Amniotic epithelial cell (primary cell): Measurements from ENCODE around the gene LRMDA.

Source experiments
- DNase-seq: peaks from one replicate; pipeline ENCODE4 v3.0.0-alpha.2; 2010; ENCODE audit warnings: low read depth

LRMDA gene

DNA sequence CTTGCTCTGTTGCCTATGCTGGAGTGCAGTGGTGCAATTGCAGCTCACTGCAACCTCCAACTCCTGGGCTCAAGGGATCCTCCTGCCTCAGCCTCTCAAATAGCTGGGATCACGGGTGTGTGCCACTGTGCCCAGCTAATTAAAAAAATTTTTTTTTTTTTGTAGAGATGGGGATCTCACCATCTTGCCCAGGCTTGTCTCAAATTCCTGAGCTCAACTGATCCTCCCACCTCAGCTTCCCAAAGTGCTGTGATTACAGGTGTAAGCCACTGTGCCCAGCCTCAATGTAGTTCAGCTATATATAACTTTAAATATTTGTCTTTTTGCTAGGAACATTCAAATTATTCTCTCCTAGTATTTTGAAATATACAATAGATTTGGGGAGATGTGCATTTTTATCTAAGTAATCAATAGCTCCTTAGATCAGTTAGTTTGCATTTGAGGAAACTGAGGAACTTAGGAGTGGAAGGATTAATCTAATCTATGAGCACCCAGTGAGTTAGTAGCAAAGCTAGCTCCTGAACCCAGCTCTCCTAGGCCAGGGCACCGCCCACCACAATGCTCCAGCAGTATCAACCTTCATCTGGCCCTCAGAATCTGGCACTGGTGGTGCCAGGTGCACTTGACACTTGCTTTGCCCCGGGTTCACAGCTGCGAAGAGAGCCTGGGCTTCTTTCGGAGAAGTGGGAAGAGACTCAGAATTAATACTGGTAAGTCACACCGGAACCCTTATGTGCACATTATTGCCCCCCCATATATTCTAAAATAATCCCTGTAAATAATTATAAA lies 5.9 kb upstream of the LRMDA start:
- DNase-seq = no peak

DNA sequence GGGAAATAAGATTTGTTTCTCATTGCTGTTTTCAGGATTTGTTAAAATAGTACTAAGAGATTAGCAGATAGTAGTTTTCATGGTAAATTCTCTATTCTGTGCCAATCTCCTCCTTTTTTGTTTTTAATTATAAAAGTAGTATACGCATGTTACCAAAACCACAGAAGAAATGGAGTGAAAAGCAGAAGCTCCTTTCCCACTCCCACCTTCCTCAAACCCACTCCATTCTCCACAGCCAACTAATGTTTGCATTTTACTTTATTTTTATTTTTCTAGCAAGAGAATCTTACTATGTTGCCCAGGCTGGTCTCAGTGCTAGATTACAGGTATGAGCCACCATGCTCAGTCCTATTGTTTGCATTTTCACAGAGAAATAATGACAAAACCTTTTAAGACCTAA lies 4.5 kb upstream of the LRMDA start:
- DNase-seq = no peak

DNA sequence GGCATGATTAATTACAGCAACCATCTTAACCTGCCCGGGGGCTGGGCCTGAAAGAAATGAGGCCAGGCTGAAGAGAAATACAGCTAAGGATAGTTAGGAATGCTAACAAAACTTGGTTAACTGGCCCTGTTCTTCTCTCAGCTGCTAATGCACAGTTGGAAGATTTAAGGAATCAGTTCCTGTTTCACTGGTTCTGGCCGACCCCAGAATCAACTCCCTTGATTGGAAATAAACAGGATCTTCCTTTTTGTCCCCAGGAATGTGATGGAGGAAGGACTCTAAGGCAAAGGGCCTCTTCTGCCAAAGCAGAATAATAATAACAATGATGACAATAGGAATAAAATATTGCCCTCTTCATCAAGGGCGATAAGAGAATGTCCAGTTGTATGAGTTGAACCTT lies 3.5 kb upstream of the LRMDA start:
- DNase-seq = no peak

DNA sequence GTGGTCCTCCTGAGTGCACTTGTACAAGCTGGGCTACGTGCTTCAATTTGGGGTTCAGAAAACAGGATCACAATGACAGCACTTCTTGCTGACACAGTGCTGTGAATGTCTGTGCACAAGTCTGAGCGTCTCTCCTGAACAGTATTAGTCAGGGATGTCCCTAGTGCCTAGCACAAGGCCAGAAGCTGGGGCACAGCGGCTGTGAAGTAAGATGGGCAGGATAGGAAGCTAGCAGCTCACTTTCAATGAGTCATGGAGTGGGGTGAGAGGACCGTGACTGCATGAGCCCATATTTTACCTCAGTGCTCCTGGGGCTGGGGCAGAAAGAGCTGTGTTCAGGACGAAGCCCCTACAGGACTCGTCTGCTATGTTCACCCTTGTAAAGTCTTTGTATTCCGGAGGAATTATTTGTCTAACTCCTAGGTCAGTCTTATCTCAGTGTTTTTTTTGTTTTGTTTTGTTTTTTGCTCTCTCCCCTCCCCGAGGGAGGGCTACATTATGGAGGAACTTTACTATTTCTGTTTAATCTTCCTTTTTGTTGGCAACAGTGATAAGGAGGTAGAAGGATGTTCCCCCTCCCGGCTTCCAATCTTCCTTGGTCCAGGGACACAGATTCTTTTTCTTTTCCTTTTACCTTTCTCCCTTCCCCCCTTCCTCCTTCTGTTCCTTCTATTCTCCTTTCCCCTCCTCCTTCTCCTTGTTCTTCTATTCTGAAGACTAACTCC lies 2.8 kb upstream of the LRMDA start:
- peak; percentile 35 for DNase-seq

DNA sequence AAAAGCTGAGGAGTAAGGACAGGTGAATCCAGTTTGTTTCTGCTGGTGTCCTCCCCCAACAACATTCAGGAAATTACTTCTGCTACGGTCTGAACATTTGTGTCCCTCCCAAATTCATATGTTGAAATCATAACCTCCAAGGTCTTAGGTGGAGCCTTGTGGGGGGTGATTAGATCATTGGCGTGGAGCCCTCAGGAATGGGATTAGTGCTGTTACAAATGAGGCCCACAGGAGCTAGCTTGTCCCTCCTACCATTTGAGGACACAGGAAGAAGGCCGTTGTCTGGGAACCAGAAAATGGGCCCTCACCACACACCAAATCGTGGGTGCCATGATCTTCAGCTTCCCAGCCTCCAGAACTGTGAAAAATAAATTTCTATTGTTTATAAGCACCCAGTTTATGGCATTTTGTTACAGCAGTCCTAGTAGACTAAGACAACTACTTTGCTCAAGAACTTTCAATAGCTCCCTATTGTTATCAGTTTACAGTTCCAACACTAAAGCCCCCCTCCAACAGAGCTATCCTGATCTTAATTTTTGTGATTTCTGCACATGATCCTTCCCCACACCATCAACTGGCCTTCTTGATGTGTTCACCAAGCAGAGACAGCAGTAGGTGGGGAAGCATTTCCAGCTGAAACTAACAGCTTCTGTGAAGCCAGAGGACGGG lies 2.1 kb upstream of the LRMDA start:
- DNase-seq = no peak

DNA sequence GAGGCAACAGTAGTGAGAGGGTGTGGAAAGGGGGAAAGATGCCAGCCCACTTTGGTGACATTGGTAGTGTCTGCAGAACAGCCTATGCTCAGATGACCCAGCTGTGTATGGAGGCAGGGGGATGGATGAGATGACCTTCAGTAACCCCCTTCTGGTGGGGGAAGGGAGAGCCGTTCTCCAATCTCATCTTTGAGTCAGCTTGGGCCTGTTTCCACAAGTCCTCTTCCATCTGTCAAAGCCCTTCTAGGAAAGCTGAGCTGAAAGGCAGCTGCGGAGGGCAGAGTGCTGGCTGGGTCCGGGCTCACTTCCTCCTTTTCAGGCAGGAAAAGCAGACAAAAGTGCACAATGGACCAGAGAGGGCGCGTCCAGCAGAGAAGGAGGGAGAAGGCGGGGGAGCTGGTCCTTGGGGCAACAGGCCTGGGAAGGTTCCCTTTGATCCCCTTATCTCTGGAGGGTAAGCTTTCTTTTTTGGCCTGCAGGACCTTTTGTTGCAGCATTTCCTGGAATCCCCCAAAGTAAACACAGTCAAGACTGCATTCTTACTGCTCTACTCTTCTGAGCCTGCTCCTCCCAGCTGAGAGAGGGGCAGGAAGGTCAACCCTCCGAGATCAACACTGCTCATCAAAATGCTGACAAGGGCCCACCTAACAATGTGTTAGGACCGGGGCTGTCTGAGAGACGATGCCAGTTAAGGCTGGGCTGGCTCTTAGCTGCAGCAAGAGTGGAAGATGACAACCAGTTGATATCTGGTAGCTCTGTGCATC lies 1.2 kb upstream of the LRMDA start:
- peak; percentile 38 for DNase-seq

DNA sequence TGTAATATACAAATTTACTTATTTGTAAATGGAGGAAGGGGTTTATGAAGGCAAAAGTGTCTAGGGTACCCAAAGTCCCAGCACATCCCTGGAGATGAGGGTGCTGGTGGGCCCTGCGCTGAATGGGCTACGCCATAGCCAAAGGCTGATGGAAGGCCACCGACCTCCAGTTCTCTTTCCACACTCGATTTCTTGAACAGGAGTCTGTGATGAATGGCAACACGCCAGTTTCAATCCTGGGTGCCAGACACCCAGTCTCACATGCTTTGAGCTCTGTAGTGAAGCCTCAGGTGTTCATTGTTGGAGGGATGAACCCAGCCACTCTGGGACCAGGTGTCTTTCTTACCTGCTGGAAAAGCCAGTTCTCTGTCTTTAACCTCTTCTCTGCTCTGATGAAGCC lies 752 bp downstream of the LRMDA start:
- no peak for DNase-seq

DNA sequence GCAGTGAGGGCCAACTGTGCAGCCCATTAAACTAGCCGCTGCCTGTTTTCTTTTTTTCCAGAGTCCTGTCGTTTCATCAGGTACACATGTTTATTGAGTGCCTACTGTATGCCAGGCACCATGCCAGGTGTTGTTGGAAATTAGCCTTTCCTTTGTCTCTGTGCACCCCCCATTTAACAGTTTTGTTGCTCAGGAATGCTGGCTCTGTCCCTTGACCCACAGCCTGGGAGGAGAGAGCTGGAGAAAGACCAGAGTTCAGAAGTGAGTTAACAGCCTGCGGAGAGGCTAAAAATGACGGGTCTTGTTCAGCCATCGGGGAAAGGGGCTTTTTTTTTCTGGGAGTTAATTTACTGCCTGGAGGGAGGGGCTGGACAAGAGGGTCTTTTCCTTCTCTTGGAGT lies 1.3 kb downstream of the LRMDA start:
- no peak for DNase-seq

DNA sequence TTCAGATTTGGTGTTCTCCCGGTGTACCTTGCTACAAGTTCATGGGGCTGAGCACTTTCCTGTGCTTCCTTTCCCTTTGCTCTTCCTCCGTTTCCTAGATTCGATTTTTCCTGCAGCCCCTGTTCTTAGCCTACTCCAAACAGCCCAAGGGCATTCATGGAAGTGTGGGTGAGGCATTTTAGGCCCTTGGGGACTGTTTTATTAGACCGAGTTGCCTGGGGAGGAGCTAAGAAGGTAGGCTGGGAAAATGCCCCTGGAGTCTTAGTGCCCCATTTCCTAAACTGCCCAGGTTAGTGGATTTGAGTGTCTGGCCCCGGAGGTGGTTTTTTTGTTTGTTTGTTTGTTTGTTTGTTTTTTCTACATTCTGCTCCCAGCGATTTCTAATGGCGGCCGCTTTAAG lies 1.8 kb downstream of the LRMDA start:
- DNase-seq = no peak

DNA sequence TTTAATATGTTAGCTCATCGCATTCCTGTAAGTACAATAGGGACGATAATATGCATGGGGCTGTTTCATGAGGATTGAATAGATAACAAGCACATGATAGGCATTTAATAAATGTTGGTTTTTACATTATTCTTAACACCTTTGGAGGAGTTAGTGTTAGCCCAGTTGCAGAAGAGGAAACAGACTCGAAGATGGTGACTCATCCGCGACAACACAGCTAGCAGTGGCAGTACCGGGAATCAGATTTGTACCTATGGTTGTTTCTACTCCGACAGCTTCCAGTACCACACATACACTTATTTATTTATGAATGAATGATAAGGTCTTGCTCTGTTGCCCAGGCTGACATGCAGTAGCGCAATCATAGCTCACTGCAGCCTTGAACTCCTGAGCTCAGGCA lies 2.9 kb downstream of the LRMDA start:
- DNase-seq = no peak

DNA sequence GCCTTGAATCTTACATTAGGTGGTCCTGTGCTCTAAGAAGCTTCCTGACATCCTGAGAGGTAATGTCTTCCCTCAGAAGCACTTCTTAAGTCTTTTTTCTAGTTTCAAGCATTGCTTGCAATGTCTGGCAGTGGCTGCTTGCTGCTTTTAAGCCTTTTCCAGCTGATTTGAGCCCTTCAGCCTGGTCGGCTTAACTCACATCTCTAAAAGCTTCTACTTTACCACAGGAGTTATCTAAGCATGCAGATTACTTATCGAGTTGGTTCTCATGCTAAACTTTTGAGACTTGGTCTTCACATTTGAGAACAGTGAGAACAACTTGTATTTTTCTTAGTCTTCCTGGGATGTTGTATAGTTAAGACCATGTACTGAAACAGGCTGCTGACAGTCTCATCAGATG lies 3.9 kb downstream of the LRMDA start:
- DNase-seq = no peak

DNA sequence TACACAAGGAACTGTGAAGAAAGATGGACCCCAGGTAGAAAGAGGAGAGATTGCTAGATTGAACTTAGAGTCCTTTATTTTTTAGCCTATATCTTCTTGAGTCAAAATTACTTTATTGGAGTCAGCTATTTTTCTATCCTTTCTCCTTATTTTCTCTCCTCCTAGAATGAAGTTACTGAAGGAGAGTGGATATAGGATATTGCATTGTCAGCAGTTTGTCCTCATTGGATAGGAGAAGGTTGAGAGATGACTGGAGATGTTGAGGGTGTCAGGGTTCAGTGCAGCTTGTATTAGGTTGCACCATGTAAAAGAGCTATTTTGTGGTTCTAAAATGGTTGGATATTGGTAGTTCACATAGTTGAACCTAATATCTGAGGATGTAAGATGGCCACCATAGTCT lies 5.5 kb downstream of the LRMDA start:
- no peak for DNase-seq

DNA sequence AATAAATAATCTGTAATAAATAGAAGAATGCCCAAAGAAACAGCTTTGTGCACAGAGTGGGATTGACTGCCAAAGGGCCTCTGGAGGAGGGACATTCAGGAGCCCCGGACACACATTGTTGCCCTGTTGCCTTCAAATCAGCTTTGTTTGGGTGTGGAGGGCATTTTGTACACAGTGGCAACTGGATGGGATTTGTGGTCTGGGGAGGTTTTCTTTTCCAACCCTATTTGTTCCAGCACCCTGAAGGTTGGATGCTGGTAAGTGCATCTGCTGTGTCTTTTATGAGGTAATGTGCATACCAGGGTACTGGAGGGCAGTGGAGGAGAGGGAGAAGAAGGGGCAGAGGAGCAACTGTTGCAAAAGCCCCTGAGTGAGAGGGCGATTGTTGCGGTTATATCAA lies 6.3 kb downstream of the LRMDA start:
- DNase-seq = no peak

DNA sequence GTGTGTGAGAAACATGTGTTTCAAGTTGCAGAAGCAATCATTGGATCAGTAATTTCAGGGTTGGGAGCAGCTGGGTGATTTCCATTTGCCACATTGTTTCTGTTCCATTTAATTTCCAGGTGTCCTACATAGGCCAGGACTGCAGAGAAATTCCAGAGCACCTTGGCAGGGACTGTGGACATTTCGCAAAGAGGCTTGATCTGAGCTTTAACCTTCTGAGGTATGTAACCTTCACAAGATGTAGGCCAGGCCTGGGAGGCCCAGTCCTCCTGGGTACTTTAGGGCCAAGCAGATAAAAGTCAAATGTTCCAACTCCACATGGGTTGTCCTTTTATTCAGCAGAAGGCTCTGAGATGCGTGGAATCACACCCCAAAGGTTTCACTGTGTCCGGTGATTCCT lies 6.9 kb downstream of the LRMDA start:
- DNase-seq = no peak

DNA sequence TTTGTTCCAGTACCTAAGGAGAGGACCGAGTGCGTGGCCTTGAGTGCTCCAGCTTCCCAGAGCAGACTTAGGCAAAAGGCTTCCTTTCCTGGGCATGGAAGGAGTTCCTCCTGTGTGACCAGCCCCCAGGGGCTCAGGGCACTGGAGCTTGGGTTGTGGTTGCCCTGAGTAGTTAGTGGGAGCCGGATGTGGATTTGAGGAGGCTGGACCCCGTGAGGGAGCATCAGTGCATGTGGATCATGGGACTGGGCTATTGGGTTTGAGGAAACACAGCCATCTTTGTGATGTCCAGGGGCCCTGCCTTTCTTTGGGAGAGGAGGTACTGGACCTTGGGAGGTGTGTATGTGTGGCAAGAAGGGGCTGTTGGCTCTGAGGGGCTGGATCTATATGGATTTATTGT lies 8.4 kb downstream of the LRMDA start:
- no peak for DNase-seq

DNA sequence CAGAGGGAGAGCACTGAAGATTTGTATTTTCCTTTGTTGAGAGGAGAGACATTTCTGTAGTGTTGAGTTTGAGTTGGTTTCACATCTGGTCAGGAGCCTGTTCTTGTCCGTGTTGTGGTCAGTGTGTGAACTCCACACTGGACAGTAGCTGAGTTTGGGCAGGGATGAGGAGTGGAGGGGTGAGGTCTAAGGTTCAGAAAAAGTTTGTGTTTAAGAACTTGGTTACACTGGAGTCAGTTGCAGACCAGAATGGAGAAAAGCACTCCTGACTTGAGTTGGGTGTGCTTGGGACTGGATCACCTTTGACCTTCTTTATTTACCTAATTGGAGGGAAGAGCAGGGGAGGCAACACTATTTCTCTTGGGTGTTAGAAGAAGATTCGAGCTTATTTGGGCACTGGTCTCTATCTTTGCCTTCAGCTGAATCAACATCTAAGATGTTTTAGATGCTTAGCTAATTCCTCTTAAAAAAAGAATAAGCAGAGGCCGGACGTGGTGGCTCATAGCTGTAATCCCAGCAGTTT lies 8.9 kb downstream of the LRMDA start:
- DNase-seq = no peak

DNA sequence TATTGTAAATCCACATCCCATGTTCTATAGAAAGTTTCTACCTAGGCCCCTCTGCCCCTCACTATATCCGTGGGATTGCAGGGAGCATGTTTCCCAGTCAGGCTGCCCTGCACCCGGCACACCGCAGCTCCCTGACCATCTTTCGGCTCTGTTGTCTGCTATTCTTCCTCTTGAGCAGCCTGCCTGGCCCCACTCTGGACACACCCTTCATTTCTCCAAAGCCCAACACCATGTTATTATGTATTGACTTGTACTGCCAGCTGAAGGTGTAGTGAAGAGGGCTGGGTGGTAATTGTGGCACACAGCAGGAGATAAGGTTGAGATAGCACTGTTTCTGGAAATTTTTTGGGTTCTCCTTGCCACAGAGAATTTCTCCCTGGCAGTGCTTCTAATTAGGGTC lies 9.8 kb downstream of the LRMDA start:
- no peak for DNase-seq

DNA sequence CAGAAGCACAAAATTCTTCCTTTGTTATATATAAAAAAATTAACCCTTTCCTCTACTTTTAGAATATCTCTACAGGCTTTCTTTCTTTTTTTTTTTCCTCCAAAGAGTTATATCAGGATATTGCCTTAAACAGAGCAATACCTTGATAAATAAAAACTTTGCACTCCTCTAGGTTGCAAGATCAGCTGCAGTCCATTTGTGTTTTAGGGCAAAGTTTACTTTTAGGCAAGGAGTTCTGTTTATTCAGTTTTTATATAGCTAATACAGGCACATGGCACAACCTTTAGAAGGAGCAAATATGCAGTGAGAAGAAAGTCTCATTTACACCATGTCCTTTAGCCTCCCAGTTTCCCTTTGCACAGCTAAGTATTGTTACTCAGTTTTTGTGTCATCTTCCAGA lies 10.3 kb downstream of the LRMDA start:
- DNase-seq = no peak

DNA sequence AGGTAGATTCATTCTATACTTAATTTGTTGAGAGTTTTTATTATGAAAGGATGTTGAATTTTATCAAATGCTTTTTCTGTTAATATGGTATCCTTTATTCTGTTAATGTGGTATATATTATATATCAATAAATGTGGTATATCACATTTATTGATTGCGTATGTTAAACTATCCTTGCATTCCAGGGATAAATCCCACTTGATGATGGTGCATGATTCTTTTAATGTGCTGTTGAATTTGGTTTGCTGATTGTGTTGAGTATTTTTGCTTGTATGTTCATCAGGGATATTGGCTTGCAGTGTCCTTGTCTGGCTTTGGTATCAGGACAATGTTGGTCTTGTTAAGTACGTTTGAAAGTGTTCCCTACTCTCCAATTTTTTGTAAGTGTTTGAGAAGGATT lies 11.9 kb downstream of the LRMDA start:
- no peak for DNase-seq

DNA sequence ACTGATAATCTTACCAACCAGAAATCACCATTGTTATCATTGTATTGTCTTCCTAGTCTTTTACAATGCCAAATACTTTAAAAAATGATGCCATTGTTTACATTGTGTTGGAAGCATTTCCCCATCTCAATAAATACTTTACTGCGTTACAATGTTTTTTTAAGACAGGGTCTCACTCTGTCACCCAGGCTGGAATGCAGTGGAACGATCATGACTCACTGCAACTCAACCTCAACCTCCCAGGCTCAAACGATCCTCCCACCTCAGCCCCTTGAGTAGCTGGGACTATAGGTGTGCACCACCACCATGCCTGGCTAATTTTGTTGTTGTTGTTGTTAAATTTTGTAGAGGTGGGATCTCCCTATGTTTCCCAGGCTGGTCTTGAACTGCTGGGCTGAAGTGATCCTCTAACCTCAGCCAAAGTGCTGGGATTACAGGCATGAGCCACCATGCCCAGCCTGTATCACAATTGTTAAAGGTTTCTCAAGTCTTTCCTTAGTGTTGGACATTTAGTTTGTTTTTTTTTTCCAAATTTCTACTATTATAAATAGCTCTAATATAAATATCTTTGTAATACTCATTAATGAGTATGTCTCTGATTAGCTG lies 13.5 kb downstream of the LRMDA start:
- no peak for DNase-seq

DNA sequence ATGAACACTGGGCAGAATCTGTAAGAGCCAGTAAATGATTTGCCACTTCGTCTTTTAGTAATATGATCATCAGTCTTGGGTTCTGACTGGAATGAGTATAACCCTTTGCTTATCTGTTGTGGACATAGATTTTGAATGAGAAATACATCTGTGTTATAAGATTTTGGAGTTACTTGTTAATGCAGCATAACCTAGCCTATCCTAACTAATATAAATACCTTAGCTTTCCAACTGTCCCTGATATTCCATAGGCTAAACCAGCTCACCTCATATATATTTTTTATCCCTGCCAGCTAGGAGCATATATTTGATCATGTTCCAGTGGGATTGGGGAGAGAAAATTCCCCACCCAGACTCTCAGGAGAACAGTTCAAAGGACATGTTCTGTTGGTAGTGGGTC lies 15.1 kb downstream of the LRMDA start:
- DNase-seq = no peak

DNA sequence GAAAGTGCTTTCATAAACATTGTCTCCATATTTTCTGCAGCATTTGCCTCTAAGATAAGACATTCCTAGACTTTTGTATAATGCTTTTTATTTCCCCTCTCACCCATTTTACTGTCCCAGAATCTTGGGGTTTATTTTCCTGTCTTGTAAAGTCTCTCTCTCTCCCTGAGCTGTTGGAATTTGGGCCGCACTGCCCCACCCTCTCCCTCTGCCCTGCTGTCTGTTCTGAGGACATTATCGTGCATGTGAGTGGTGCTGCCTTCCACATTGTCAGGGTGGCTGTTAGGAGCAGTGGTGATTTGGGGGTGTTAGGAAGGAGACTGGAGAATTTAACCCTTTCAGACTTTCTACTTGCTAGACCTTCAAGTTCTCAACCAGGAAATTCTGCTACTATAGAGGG lies 16.7 kb downstream of the LRMDA start:
- DNase-seq = no peak
